ENCODE results near the gene CYLD.

CYLD gene

GRCh38 chr16:50761267-50761666 lies 19.4 kb downstream of the CYLD start:
- Histone ChIP-seq H4K20me1 (ENCODE audit: insufficient read depth, low read length) (0 out of 2 replicates have a peak, but pooled peaks cover 3% of the 10 kb centered on the region), H3K4me1 (ENCODE audit: insufficient read depth, low read length) (no peaks in the 10 kb centered on the region), H2AFZ (ENCODE audit: low read depth, low read length) (no peak overlapping the region), H3K27ac (ENCODE audit: low read length) (no peak overlapping the region), H3K79me2 (ENCODE audit: insufficient read depth, low read length) (peaks cover 3% of the 10 kb centered on the region; the same call in 1 of the 2 replicates), H3K9me3 (ENCODE audit: insufficient read depth, low read length, severe bottlenecking) (peaks cover 4% of the 10 kb centered on the region), H3K27me3 (ENCODE audit: insufficient read depth, low read length, poor library complexity) (no peaks in the 10 kb centered on the region), H3K4me2 (ENCODE audit: insufficient read depth, low read length) (no peak overlapping the region), H3K4me3 (ENCODE audit: low read depth in 1 of 2, low read length in 2 of 2) (no peak overlapping the region), H3K9ac (ENCODE audit: low read depth, low read length) (no peak overlapping the region), H3K36me3 (ENCODE audit: insufficient read depth, low read length) (peaks cover 27% of the 10 kb centered on the region)
- DNase-seq = no peak
- no peak for TF ChIP-seq EZH2 (IDR thresholded peaks at IDR 0.05; ENCODE audit: borderline replicate concordance, low read depth, low read length, severe bottlenecking)
- TF ChIP-seq, protein P1, sequence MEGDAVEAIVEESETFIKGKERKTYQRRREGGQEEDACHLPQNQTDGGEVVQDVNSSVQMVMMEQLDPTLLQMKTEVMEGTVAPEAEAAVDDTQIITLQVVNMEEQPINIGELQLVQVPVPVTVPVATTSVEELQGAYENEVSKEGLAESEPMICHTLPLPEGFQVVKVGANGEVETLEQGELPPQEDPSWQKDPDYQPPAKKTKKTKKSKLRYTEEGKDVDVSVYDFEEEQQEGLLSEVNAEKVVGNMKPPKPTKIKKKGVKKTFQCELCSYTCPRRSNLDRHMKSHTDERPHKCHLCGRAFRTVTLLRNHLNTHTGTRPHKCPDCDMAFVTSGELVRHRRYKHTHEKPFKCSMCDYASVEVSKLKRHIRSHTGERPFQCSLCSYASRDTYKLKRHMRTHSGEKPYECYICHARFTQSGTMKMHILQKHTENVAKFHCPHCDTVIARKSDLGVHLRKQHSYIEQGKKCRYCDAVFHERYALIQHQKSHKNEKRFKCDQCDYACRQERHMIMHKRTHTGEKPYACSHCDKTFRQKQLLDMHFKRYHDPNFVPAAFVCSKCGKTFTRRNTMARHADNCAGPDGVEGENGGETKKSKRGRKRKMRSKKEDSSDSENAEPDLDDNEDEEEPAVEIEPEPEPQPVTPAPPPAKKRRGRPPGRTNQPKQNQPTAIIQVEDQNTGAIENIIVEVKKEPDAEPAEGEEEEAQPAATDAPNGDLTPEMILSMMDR (IDR thresholded peaks at IDR 0.05; ENCODE audit: borderline replicate concordance, extremely low read depth, low read length, poor library complexity, severe bottlenecking) = no peak
- ATAC-seq (ENCODE audit: insufficient read depth, low read depth) = no peak

DNA sequence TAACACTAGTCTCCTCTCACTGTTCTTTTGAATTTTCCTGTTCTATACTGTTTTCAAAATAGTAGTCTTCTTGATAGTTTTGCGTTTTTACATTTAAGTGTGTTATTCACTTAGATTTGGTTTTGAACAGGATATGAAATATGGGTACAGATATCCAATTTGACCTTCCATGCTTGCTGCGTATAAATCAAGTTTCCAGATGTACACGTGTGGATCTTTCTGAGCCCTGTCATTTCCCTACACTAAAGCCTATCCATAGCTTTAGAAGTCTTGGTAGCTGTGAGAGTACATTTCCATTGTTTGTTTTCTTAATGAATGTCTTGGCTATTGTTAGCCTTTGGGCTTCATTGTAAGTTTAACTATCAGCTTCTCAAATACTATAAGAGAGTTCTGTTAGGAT lies 20.4 kb downstream of the CYLD start:
- Histone ChIP-seq H3K27ac (ENCODE audit: low read length) (no peak overlapping the region), H3K9ac (ENCODE audit: low read depth, low read length) (no peak overlapping the region), H3K4me3 (ENCODE audit: low read depth in 1 of 2, low read length in 2 of 2) (no peak overlapping the region), H3K27me3 (ENCODE audit: insufficient read depth, low read length, poor library complexity) (no peaks in the 10 kb centered on the region), H3K79me2 (ENCODE audit: insufficient read depth, low read length) (no peaks in the 10 kb centered on the region; the same call in 1 of the 2 replicates), H3K4me2 (ENCODE audit: insufficient read depth, low read length) (no peak overlapping the region), H3K36me3 (ENCODE audit: insufficient read depth, low read length) (peaks cover 24% of the 10 kb centered on the region), H4K20me1 (ENCODE audit: insufficient read depth, low read length) (0 out of 2 replicates have a peak, but pooled peaks cover 3% of the 10 kb centered on the region), H3K9me3 (ENCODE audit: insufficient read depth, low read length, severe bottlenecking) (peaks cover 4% of the 10 kb centered on the region), H2AFZ (ENCODE audit: low read depth, low read length) (no peak overlapping the region), H3K4me1 (ENCODE audit: insufficient read depth, low read length) (no peaks in the 10 kb centered on the region)
- DNase-seq (no peak), ATAC-seq (ENCODE audit: insufficient read depth, low read depth) (no peak)
- no peak for TF ChIP-seq EZH2 (IDR thresholded peaks at IDR 0.05; ENCODE audit: borderline replicate concordance, low read depth, low read length, severe bottlenecking)
- TF ChIP-seq, protein P1 (IDR thresholded peaks at IDR 0.05; ENCODE audit: borderline replicate concordance, extremely low read depth, low read length, poor library complexity, severe bottlenecking) = no peak

- Histone ChIP-seq H2AFZ (ENCODE audit: low read depth, low read length) (no peak overlapping the region), H3K9me3 (ENCODE audit: insufficient read depth, low read length, severe bottlenecking) (peaks cover 4% of the 10 kb centered on the region), H4K20me1 (ENCODE audit: insufficient read depth, low read length) (0 out of 2 replicates have a peak, but pooled peaks cover 3% of the 10 kb centered on the region), H3K9ac (ENCODE audit: low read depth, low read length) (no peak overlapping the region), H3K4me3 (ENCODE audit: low read depth in 1 of 2, low read length in 2 of 2) (no peak overlapping the region), H3K27ac (ENCODE audit: low read length) (no peak overlapping the region), H3K4me2 (ENCODE audit: insufficient read depth, low read length) (no peak overlapping the region), H3K27me3 (ENCODE audit: insufficient read depth, low read length, poor library complexity) (no peaks in the 10 kb centered on the region), H3K79me2 (ENCODE audit: insufficient read depth, low read length) (no peaks in the 10 kb centered on the region; the same call in 1 of the 2 replicates), H3K36me3 (ENCODE audit: insufficient read depth, low read length) (peaks cover 23% of the 10 kb centered on the region), H3K4me1 (ENCODE audit: insufficient read depth, low read length) (no peaks in the 10 kb centered on the region)
- TF ChIP-seq EZH2 (IDR thresholded peaks at IDR 0.05; ENCODE audit: borderline replicate concordance, low read depth, low read length, severe bottlenecking) = no peak
- TF ChIP-seq, protein P1 (IDR thresholded peaks at IDR 0.05; ENCODE audit: borderline replicate concordance, extremely low read depth, low read length, poor library complexity, severe bottlenecking) = no peak
- DNase-seq (no peak), ATAC-seq (ENCODE audit: insufficient read depth, low read depth) (no peak)
Observed at GRCh38 chr16:50763211-50763610, 21.3 kb downstream of the CYLD start.
